Sigmoid colon (tissue), 7 donors: ENCODE data around the gene KRTCAP2. TPM values are rescaled to one million over a fixed set of nuclear protein-coding genes. Genes with fewer than 3 reads are reported as not detected.

ENCODE experiments used
- DNase-seq: peaks from one replicate; pipeline ENCODE4 v3.0.0-alpha.2; 2019
- H3K27ac ChIP-seq, 4 donors: fragments of 200-600 bp; sonication (generic); one replicate each; pipeline ENCODE4 v1.5.1; 2016 to 2019; ENCODE audit warnings: mild to moderate bottlenecking in 1 of 4
- H3K27me3 ChIP-seq, 3 donors: fragments of 200-600 bp; sonication (generic); one replicate each; pipeline ENCODE4 v1.5.1; 2019; ENCODE audit warnings: mild to moderate bottlenecking in 1 of 3
- H3K36me3 ChIP-seq, 4 donors: fragments of 200-600 bp; sonication (generic); one replicate each; pipeline ENCODE4 v1.5.1; 2016 to 2019
- H3K4me1 ChIP-seq, 4 donors: fragments of 200-600 bp; sonication (generic); one replicate each; pipeline ENCODE4 v1.5.1; 2017 to 2019
- H3K4me3 ChIP-seq, 4 donors: fragments of 200-600 bp; sonication (generic); one replicate each; pipeline ENCODE4 v1.5.1; 2017 to 2019; ENCODE audit warnings: mild to moderate bottlenecking in 2 of 4, moderate library complexity in 1 of 4
- H3K9me3 ChIP-seq, 4 donors: fragments of 200-600 bp in 3 of 4; sonication (generic) in 3 of 4; one replicate each; pipeline versions ENCODE4 v1.5.1 to v1.6.1; 2013 to 2019
- EP300 ChIP-seq, 4 donors: sonication (generic); formaldehyde crosslinking; IDR thresholded peaks; one replicate each; pipeline ENCODE4 v1.6.1; 2017; ENCODE audit warnings: antibody characterized with exemption in 4 of 4
- POLR2A ChIP-seq, 2 donors: fragments of 450-650 bp; IDR thresholded peaks; one replicate each; pipeline ENCODE4 v1.6.1; 2016; ENCODE audit warnings: antibody characterized with exemption in 2 of 2, mild to moderate bottlenecking in 2 of 2, moderate library complexity in 2 of 2
- POLR2AphosphoS5 ChIP-seq, 4 donors: sonication (generic); formaldehyde crosslinking; IDR thresholded peaks; one replicate each; pipeline ENCODE4 v1.6.1; 2017; ENCODE audit warnings: antibody characterized with exemption in 4 of 4
- WGBS, 2 donors: extraction: QIAGEN DNeasy Blood & Tissue Kit; methylation state at CpG; one replicate each; pipeline ENCODE4 v1.1.7; 2013; 5-methylcytosine and 5-hydroxymethylcytosine counted together
- intact Hi-C: fragments of 100-400 bp; cut with DNase I; formaldehyde crosslinking; loops from one replicate; pipeline ENCODE4 v1.15.1; 2023
- polyA plus RNA-seq, 3 donors: library from polyadenylated mRNA; stranded (reverse); fragments of 200-250 nt; gene quantifications; one replicate each; pipeline ENCODE4 v1.2.3, GENCODE V29; 2013
- total RNA-seq, 4 donors: library from RNA; depleted of rRNA; stranded (reverse); fragments of >200 nt; gene quantifications; one replicate each; pipeline ENCODE4 v1.1.0, GENCODE V29; 2016
- TF ChIP-seq, protein P1 (sequence below), 4 experiments: fragments of 450-650 bp in 3 of 4; fragments of 200-600 bp in 1 of 4; IDR thresholded peaks; one replicate each; pipeline ENCODE4 v1.5.1; 2016 to 2019; ENCODE audit warnings: antibody characterized with exemption in 4 of 4, mild to moderate bottlenecking in 3 of 4, moderate library complexity in 2 of 4
- donor health status: healthy with polysubstance abuse.
- donor health status: Bipolar disorder and iron deficiency.
- donor health status: healthy.

The KRTCAP2 gene
- total and polyA plus RNA-seq, 7 donors, result 72.9 to 245 (median 113) TPM

- WGBS, 2 donors, result 91% methylated on average over 7 of the region's 7 CpGs
- Histone ChIP-seq H3K36me3 (peaks cover 0 to 46% (median 11%) of the 10 kb centered on the region in 4 donors), H3K4me1 (peaks cover 0 to 12% (median 10%) of the 10 kb centered on the region in 4 donors), H3K4me3 (no peak overlapping the region), H3K9me3 (no peaks in the 10 kb centered on the region), H3K27ac (no peak overlapping the region), H3K27me3 (no peaks in the 10 kb centered on the region)
- intact Hi-C loops, result no loop called here
- TF ChIP-seq, protein P1, sequence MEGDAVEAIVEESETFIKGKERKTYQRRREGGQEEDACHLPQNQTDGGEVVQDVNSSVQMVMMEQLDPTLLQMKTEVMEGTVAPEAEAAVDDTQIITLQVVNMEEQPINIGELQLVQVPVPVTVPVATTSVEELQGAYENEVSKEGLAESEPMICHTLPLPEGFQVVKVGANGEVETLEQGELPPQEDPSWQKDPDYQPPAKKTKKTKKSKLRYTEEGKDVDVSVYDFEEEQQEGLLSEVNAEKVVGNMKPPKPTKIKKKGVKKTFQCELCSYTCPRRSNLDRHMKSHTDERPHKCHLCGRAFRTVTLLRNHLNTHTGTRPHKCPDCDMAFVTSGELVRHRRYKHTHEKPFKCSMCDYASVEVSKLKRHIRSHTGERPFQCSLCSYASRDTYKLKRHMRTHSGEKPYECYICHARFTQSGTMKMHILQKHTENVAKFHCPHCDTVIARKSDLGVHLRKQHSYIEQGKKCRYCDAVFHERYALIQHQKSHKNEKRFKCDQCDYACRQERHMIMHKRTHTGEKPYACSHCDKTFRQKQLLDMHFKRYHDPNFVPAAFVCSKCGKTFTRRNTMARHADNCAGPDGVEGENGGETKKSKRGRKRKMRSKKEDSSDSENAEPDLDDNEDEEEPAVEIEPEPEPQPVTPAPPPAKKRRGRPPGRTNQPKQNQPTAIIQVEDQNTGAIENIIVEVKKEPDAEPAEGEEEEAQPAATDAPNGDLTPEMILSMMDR (IDR thresholded peaks at IDR 0.05), result no peak
- TF ChIP-seq POLR2AphosphoS5 (IDR thresholded peaks at IDR 0.05) (no peak), POLR2A (IDR thresholded peaks at IDR 0.05) (no peak), EP300 (IDR thresholded peaks at IDR 0.05) (no peak)
- DNase-seq, result no peak
These were observed 29.1 kb upstream of the KRTCAP2 start for GRCh38 chr1:155202198-155202597.

GRCh38 chr1:155200920-155201319 lies 27.8 kb upstream of the KRTCAP2 start:
- intact Hi-C loops, result no loop called here
- TF ChIP-seq EP300 (IDR thresholded peaks at IDR 0.05) (no peak), POLR2A (IDR thresholded peaks at IDR 0.05) (no peak), POLR2AphosphoS5 (IDR thresholded peaks at IDR 0.05) (no peak)
- TF ChIP-seq, protein P1 (IDR thresholded peaks at IDR 0.05), result no peak
- Histone ChIP-seq H3K36me3 (peaks cover 0 to 51% (median 14%) of the 10 kb centered on the region in 4 donors), H3K9me3 (no peaks in the 10 kb centered on the region), H3K27ac (no peak overlapping the region), H3K4me1 (peaks cover 0 to 6% (median 2%) of the 10 kb centered on the region in 4 donors), H3K27me3 (no peaks in the 10 kb centered on the region), H3K4me3 (no peak overlapping the region)
- DNase-seq, result no peak
- 89 to 96% methylated on average over 5 of the region's 5 CpGs for WGBS, 2 donors

GRCh38 chr1:155199792-155200191 lies 26.7 kb upstream of the KRTCAP2 start:
- Histone ChIP-seq H3K27ac (no peak overlapping the region), H3K9me3 (no peaks in the 10 kb centered on the region), H3K36me3 (peaks cover 0 to 51% (median 14%) of the 10 kb centered on the region in 4 donors), H3K27me3 (no peaks in the 10 kb centered on the region), H3K4me1 (peaks cover 0 to 17% (median 12%) of the 10 kb centered on the region in 4 donors), H3K4me3 (no peak overlapping the region)
- intact Hi-C loops, result no loop called here
- TF ChIP-seq POLR2AphosphoS5 (IDR thresholded peaks at IDR 0.05) (no peak), POLR2A (IDR thresholded peaks at IDR 0.05) (no peak), EP300 (IDR thresholded peaks at IDR 0.05) (no peak)
- TF ChIP-seq, protein P1 (IDR thresholded peaks at IDR 0.05), result no peak
- DNase-seq, result no peak
- WGBS, 2 donors, result 89 to 90% methylated on average over 4 of the region's 4 CpGs

- Histone ChIP-seq H3K36me3 (peaks cover 0 to 51% (median 14%) of the 10 kb centered on the region in 4 donors), H3K9me3 (no peaks in the 10 kb centered on the region), H3K4me1 (peaks cover 0 to 28% (median 23%) of the 10 kb centered on the region in 4 donors), H3K27me3 (no peaks in the 10 kb centered on the region), H3K27ac (no peak overlapping the region), H3K4me3 (no peak overlapping the region)
- intact Hi-C loops, result no loop called here
- no peak for DNase-seq
- 96 to 98% methylated on average over 3 of the region's 3 CpGs for WGBS, 2 donors
- TF ChIP-seq POLR2AphosphoS5 (IDR thresholded peaks at IDR 0.05), result no peak
- TF ChIP-seq POLR2A (IDR thresholded peaks at IDR 0.05), result no peak
- TF ChIP-seq, protein P1 (IDR thresholded peaks at IDR 0.05), result no peak
- TF ChIP-seq EP300 (IDR thresholded peaks at IDR 0.05), result no peak
These were observed 25.4 kb upstream of the KRTCAP2 start for GRCh38 chr1:155198547-155198906.
